BE2C (cell line): Measurements from ENCODE around the gene ADAMTS2.

Experiments used
- DNase-seq: peaks from one replicate; pipeline ENCODE4 v3.0.0-alpha.2; 2020
- H3K27me3 ChIP-seq: fragments of 250-450 bp; sonication (Bioruptor Pico); 2 replicates; pipeline ENCODE4 v1.5.1; 2020; ENCODE audit warnings: mild to moderate bottlenecking
- H3K36me3 ChIP-seq: fragments of 250-450 bp; sonication (Bioruptor Pico); 2 replicates; pipeline ENCODE4 v1.5.1; 2020; ENCODE audit warnings: mild to moderate bottlenecking
- H3K4me1 ChIP-seq: fragments of 250-450 bp; sonication (Bioruptor Pico); 2 replicates; pipeline ENCODE4 v1.5.1; 2020
- H3K4me3 ChIP-seq: 2 replicates; pipeline ENCODE4 v1.5.1; 2011; ENCODE audit warnings: low read depth, low read length
- H3K9me3 ChIP-seq: fragments of 250-450 bp; sonication (Bioruptor Pico); 2 replicates; pipeline ENCODE4 v1.5.1; 2020
- CTCF ChIP-seq: IDR thresholded peaks from 2 replicates; pipeline ENCODE4 v1.5.1; 2012; ENCODE audit warnings: mild to moderate bottlenecking, low read depth, low read length

The ADAMTS2 gene

GRCh38 chr5:179154991-179155955 lies 190.0 kb downstream of the ADAMTS2 start:
- DNase-seq: no peak
- Histone ChIP-seq H3K4me1 (no peaks in the 10 kb centered on the region), H3K4me3 (no peak overlapping the region), H3K9me3 (peaks cover 3% of the 10 kb centered on the region; the same call in 1 of the 2 replicates), H3K27me3 (no peaks in the 10 kb centered on the region), H3K36me3 (no peaks in the 10 kb centered on the region)
- no peak for TF ChIP-seq CTCF

- peaks cover 3% of the 10 kb centered on the region; the same call in 1 of the 2 replicates for H3K9me3 ChIP-seq
- no peaks in the 10 kb centered on the region for H3K36me3 ChIP-seq
- no peak for TF ChIP-seq CTCF
- H3K4me1 ChIP-seq: no peaks in the 10 kb centered on the region
- no peaks in the 10 kb centered on the region for H3K27me3 ChIP-seq
- H3K4me3 ChIP-seq: no peak overlapping the region
- no peak for DNase-seq
These were observed 190.8 kb downstream of the ADAMTS2 start for GRCh38 chr5:179154346-179154990.

- H3K36me3 ChIP-seq: no peaks in the 10 kb centered on the region
- no peak overlapping the region for H3K4me3 ChIP-seq
- H3K4me1 ChIP-seq: no peaks in the 10 kb centered on the region
- H3K27me3 ChIP-seq: no peaks in the 10 kb centered on the region
- TF ChIP-seq CTCF: no peak
- H3K9me3 ChIP-seq: peaks cover 3% of the 10 kb centered on the region; the same call in 1 of the 2 replicates
- no peak for DNase-seq
These were observed 191.3 kb downstream of the ADAMTS2 start for GRCh38 chr5:179153921-179154345.

GRCh38 chr5:179153341-179153901 lies 191.8 kb downstream of the ADAMTS2 start:
- no peaks in the 10 kb centered on the region for H3K36me3 ChIP-seq
- no peak for DNase-seq
- H3K4me1 ChIP-seq: no peaks in the 10 kb centered on the region
- H3K27me3 ChIP-seq: no peaks in the 10 kb centered on the region
- no peak overlapping the region for H3K4me3 ChIP-seq
- H3K9me3 ChIP-seq: peaks cover 3% of the 10 kb centered on the region; the same call in 1 of the 2 replicates
- TF ChIP-seq CTCF: no peak

GRCh38 chr5:179152941-179153340 lies 192.3 kb downstream of the ADAMTS2 start:
- Histone ChIP-seq H3K36me3 (no peaks in the 10 kb centered on the region), H3K4me1 (no peaks in the 10 kb centered on the region), H3K9me3 (peaks cover 3% of the 10 kb centered on the region; the same call in 1 of the 2 replicates), H3K27me3 (no peaks in the 10 kb centered on the region), H3K4me3 (no peak overlapping the region)
- no peak for DNase-seq
- no peak for TF ChIP-seq CTCF
